ENCODE measurements around the gene DBNDD1.
A peak's percentile ranks its signal among the peaks of the same experiment; 100 is the strongest.

Gene DBNDD1

DNA sequence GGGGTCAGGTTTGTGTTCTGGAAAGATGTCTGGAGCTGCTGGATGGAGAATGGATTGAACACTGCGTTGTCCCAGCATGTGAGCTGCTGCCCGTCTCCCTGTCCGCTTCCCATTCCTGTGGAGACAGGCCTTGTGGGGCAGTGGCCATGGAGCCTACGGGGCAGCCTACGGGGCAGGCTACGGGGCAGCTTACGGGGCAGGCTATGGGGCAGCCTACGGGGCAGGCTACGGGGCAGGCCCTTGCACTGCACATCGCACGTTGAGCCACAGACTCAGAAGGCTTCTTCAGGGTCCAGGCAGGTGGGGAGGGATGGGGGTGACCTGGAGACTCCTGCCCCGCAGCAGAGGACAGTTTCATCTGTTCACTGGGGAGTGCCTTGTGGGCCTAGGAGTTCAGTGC, 9.7 kb upstream of the DBNDD1 start:
- DNase-seq (ENCODE audit: low read depth): no peak
- TF ChIP-seq, protein P1, sequence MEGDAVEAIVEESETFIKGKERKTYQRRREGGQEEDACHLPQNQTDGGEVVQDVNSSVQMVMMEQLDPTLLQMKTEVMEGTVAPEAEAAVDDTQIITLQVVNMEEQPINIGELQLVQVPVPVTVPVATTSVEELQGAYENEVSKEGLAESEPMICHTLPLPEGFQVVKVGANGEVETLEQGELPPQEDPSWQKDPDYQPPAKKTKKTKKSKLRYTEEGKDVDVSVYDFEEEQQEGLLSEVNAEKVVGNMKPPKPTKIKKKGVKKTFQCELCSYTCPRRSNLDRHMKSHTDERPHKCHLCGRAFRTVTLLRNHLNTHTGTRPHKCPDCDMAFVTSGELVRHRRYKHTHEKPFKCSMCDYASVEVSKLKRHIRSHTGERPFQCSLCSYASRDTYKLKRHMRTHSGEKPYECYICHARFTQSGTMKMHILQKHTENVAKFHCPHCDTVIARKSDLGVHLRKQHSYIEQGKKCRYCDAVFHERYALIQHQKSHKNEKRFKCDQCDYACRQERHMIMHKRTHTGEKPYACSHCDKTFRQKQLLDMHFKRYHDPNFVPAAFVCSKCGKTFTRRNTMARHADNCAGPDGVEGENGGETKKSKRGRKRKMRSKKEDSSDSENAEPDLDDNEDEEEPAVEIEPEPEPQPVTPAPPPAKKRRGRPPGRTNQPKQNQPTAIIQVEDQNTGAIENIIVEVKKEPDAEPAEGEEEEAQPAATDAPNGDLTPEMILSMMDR (IDR thresholded peaks at IDR 0.05; ENCODE audit: control insufficient read depth, insufficient read depth, low read depth, low read length, missing control alignments): no peak
- H3K4me3 ChIP-seq (ENCODE audit: control insufficient read depth, low read depth, low read length): no peak overlapping the region

GRCh38 chr16:90027611-90028010, 8.4 kb upstream of the DBNDD1 start:
- TF ChIP-seq, protein P1 (IDR thresholded peaks at IDR 0.05; ENCODE audit: control insufficient read depth, insufficient read depth, low read depth, low read length, missing control alignments): no peak
- DNase-seq (ENCODE audit: low read depth): no peak

DNA sequence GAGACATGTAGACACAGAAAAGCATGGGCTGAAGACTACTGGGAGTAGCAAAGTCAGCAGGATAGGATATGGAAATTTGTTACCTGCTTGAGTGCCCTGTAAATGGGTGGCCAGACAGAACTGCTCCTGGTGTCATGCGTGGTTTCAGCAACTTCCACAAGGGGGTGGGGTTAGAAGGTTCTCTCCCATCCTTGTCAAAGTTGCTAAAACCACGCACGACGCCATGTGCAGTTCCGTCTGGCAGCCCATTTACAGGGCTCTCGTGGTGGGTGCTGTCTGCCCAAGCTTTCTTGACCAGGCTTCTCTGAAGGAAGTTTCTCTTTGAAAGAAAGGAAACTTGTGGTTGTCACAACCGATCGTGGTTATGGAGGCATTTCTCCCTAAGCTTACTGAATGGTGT, 6.9 kb upstream of the DBNDD1 start:
- H3K4me3 ChIP-seq (ENCODE audit: control insufficient read depth, low read depth, low read length): no peak overlapping the region
- TF ChIP-seq, protein P1 (IDR thresholded peaks at IDR 0.05; ENCODE audit: control insufficient read depth, insufficient read depth, low read depth, low read length, missing control alignments): no peak
- no peak for DNase-seq (ENCODE audit: low read depth)

More at GRCh38 chr16:90027611-90028010, 8.4 kb upstream of the DBNDD1 start:
- H3K4me3 ChIP-seq (ENCODE audit: control insufficient read depth, low read depth, low read length): no peak overlapping the region

GRCh38 chr16:90023078-90023447, 3.8 kb upstream of the DBNDD1 start:
- TF ChIP-seq, protein P1 (IDR thresholded peaks at IDR 0.05; ENCODE audit: control insufficient read depth, insufficient read depth, low read depth, low read length, missing control alignments): no peak
- no peak for DNase-seq (ENCODE audit: low read depth)
- H3K4me3 ChIP-seq (ENCODE audit: control insufficient read depth, low read depth, low read length): peak overlapping the region; percentile 82

DNA sequence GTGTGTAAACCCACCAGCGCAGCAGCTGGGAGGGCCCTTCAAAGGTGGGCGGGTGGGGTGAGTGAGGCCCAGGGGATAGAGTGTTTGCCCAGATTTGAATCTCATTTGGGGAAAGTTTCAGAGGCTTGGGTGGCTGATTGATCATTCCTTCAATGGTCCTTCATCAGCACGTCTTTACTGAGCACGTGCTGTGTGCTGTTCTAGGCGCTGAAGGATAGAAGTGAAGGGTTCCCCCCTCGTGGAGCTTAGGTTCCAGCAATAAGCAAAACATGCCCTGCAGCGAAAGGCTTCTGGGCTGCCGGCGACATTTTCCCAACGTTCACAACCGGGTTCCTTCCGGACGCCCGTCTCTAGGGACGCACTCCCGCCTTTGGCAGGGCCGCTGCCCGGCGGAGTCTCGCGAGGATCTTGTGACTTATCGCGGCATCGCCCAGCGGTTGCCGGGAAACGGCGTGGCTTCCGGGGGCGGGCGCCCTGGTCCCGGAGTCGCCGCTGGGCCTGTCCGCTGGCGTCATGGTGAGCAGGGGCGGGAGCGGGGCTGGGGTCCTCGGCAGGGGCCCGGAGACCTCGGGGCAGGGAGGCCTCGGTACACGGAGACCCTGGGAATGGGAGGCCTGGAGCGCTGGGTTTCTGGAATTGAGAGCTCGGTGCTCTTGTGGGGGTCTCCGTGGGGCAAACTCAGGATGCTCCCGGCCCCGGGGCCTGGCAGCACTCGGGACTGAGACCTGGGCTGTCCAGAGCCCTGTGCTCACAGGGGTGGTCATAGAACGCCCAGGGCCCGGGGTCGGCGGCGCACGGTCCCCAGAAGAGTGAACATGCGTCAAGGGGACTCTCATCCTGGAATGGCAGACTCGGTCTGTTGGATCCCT, 3.2 kb upstream of the DBNDD1 start:
- H3K4me3 ChIP-seq (ENCODE audit: control insufficient read depth, low read depth, low read length): peak overlapping the region; percentile 82
- TF ChIP-seq, protein P1 (IDR thresholded peaks at IDR 0.05; ENCODE audit: control insufficient read depth, insufficient read depth, low read depth, low read length, missing control alignments): no peak
- peak; percentile 38 for DNase-seq (ENCODE audit: low read depth)

GRCh38 chr16:90020838-90021382, 1.7 kb upstream of the DBNDD1 start:
- DNase-seq (ENCODE audit: low read depth): no peak
- TF ChIP-seq, protein P1 (IDR thresholded peaks at IDR 0.05; ENCODE audit: control insufficient read depth, insufficient read depth, low read depth, low read length, missing control alignments): no peak
- H3K4me3 ChIP-seq (ENCODE audit: control insufficient read depth, low read depth, low read length): no peak overlapping the region
